ENCODE data around the gene ARID1B.

The ARID1B gene

DNA sequence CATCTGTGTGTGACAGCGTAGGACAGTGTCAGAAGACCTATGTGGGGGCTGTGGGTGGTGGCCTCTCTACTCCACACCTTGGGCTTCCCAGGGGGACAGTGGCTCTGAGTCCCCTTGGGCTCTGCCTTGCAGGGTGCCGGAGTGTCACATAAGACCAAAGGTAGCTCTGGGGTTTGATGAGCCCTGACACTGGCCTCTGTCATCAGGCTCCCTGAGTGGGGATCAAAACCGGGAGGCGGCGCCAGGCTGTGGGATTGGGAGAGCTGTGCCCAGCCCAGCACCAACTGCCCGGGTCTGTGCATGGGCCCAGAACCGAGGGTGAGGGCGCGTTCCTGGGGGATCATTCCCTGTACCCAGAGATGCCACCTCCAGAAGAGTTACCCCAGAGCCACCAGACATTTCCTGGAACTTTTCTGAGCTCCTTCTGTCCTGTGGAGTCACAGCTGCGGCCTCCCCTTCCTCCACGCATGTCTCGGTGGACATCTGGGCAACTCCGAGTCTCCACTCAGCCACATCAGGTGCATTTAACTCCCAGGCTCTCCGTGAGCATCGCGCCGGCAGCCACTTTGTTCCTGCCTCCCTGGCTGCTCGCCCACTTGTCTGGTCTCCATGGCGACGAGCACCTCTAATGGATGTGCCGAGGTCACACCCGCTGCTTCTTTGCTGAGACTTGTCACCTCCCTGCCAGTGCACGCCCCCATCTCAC is 451.4 kb downstream of the ARID1B start:
- DNase-seq (ENCODE audit: low read depth) = no peak

- no peak for DNase-seq (ENCODE audit: low read depth)
These were observed 452.0 kb downstream of the ARID1B start for GRCh38 chr6:157229132-157229618.

GRCh38 chr6:157229713-157230112 is 452.5 kb downstream of the ARID1B start:
- no peak for DNase-seq (ENCODE audit: low read depth)

DNA sequence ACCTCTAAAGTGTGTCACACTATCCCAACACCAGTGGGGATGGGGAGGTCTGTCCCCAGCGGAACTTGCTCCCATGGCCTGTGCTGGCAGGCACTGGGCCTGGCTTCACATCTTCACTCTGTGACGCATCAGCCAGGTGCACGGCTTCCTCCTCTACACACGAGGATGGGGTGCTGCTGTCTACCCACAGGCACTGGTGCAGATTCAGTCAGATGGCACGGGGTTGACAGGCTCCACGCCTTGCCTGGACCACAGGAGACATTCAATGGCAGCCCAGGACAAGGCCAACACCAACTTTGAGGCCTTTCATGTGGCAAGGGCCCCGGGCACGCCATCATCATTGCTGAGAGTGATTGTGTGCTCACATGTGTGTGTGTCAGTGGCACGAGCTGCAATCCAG is 453.7 kb downstream of the ARID1B start:
- no peak for DNase-seq (ENCODE audit: low read depth)

GRCh38 chr6:157232161-157232895 is 455.1 kb downstream of the ARID1B start:
- no peak for DNase-seq (ENCODE audit: low read depth)

- no peak for DNase-seq (ENCODE audit: low read depth)
These were observed 456.0 kb downstream of the ARID1B start for GRCh38 chr6:157233156-157233555.

- DNase-seq (ENCODE audit: low read depth) = no peak
These were observed 456.5 kb downstream of the ARID1B start for GRCh38 chr6:157233686-157234085.

DNA sequence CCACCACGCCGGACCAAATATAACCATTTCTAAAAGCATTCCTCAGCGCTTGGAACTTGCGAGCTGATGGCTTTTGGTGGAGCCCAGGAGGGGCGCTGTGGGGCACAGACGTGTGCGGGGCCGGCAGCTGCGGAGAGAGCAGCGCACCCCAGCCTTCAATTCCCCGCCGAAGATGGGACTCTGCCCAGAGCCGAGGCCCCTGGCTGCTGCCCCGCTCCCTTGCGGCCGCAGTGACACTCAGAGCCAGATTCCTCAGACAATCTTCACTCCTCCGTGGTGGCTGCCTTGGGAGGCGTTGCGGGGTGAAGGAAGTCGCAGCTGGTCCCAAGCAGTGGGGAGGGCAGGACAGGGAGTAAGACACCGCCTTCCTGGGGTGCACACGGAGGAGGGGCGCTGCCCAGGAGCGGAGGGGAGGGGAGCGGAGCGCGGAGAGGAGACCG is 458.4 kb downstream of the ARID1B start:
- no peak for DNase-seq (ENCODE audit: low read depth)

DNA sequence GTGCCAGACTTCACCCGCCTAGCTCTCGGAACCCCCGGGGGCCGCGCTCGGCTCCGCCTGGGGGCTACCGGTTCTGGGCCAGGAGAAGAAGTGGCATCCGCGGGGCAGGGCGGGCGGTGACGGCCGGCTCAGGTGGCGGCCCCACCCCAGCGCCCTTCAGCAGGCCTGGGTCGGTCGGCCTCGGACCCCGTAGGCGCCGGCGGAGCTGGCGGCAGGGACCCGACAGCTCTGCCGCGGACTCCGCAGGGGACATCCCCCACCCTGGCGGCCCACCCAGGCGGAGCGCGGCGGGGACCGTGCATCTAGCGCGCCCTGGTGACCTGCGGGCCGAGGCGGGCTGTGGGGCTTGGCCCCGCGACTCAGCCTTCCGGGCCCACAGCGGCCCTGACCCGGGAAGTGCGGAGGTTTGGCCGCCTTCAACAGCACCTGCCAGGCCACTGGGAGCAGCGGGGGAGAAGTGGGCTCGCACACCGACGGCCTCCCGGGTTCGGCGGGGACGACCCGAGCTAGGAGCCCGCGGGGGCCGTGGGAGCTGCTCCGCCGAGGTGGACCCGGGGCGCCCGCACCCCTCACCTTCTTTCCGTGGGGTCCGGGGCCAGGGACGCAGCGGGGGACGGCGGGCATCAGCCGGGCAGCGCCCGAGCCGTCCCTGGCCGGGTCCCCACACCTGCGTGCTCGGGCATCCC is 459.0 kb downstream of the ARID1B start:
- DNase-seq (ENCODE audit: low read depth) = no peak

GRCh38 chr6:157238346-157238745 is 461.2 kb downstream of the ARID1B start:
- no peak for DNase-seq (ENCODE audit: low read depth)

- DNase-seq (ENCODE audit: low read depth) = no peak
These were observed 462.0 kb downstream of the ARID1B start for GRCh38 chr6:157239148-157239547.

GRCh38 chr6:157239671-157240058 is 462.5 kb downstream of the ARID1B start:
- no peak for DNase-seq (ENCODE audit: low read depth)

- DNase-seq (ENCODE audit: low read depth) = peak; percentile 47
These were observed 463.1 kb downstream of the ARID1B start for GRCh38 chr6:157240059-157240959.

- DNase-seq (ENCODE audit: low read depth) = no peak
These were observed 463.8 kb downstream of the ARID1B start for GRCh38 chr6:157240960-157241311.

- DNase-seq (ENCODE audit: low read depth) = no peak
These were observed 465.6 kb downstream of the ARID1B start for GRCh38 chr6:157242791-157243190.

DNA sequence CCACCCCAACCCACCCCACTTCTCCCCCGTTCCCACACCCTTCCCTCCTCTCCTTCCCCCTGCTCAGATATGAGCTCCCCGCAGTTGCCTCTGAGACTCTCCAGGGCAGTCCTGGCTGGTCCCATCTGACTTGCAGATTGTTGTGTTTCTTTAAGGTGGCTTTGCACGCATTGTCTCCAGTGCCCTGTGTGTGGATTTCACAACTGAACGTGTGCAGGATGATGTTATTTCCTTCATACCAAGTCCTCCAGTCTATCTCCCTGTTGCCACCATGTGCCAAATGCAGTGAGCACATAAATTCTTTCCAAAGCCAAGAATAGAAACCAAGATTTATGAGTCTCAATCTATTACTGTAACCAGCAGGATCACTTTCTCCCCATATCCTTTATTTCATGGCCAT is 467.0 kb downstream of the ARID1B start:
- DNase-seq (ENCODE audit: low read depth) = peak; percentile 76

DNA sequence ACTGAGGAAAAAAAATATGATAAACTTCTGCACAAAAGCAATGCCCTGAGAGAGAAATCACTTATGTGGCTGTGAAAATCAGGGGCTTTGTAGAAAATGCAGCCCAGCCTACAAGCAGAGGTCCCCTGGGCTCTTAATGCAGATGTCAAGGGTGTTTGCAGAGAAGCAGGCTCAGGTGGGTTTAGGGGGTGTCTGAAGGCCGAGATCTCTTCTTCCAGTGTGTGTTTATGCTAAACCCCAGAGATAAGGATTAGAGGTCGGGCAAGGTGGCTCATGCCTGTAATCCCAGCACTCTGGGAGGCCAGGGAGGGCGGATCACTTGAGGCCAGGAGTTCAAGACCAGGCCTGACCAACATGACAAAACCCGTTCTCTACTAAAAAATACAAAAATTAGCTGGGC is 467.6 kb downstream of the ARID1B start:
- no peak for DNase-seq (ENCODE audit: low read depth)

GRCh38 chr6:157245436-157245835 is 468.3 kb downstream of the ARID1B start:
- no peak for DNase-seq (ENCODE audit: low read depth)

DNA sequence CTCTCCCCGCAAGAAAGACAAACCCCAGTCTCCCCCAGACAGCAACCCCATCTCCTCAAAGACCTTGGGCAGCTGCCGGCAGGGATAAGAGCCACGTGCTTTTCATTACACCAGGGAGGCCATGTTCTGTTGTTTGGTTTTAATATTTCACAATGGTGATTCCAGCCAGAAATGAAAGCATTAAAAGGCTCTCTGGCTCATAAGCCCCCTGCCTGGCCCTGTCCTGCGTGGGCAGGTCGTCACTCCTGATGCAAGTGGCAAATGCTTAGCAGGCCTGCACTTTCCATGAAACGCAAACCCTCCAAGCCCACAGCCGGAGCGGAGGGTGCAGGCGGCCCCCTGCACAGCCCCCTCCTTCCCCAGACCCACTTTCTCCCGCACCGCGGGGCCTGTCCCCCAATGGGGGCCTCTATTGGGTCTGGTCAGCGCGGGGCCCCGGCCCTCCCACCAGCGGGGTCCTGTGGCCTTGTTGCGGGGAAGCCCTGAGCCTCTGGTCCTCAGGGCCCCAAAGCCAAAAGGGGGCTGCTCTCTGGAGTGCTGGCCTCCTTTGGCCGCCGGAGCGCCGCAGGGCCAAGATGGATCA is 469.0 kb downstream of the ARID1B start:
- DNase-seq (ENCODE audit: low read depth) = peak; percentile 33

DNA sequence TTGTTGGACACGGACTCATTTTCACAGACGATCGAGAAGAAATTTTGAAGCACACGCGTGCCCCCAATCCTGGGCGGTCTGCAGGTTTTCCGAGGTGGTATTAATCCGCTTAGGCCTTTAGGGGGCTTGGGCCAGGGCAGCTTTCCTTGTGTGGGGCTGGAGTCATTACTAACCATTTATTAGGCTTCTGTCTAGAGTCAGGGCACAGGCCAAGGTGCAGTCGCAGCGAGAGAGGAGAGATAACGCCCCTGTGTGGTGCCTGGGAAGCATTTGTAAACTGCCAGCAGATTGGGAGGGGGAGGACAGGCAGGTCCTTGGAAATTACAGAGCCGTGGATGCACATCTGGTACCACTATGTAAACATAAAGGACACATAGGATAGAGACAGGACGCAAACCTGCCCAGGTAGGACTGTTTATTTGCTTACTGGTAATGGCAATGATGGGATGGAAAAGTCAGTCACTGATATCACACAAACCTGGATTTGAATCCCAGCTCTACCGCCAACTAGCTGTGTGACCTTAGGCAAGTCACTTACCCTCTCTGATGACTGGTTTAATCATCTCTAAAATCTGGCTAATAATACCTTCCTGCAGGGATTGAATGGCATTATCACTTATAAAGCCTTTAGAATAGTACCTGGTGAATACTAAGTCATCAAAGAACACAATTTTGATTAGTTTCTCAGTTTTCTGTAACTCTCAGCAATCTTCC is 469.8 kb downstream of the ARID1B start:
- no peak for DNase-seq (ENCODE audit: low read depth)

- no peak for DNase-seq (ENCODE audit: low read depth)
These were observed 471.1 kb downstream of the ARID1B start for GRCh38 chr6:157248264-157248663.
